ENCODE results near the gene MUS81.
A peak's percentile ranks its signal among the peaks of the same experiment; 100 is the strongest.
"Not testable (repeated sequence)": the region's sequence is repeated elsewhere in the genome, so short reads cannot be mapped to it uniquely, and the experiment has no call there.

MUS81 gene

GRCh38 chr11:65842144-65842543 lies 18.1 kb upstream of the MUS81 start:
- in situ Hi-C loops (cut with HindIII; ENCODE audit: low pct_ligation_motif_present, low pct_unique_long_range_greater_than_20kb, low sequenced_read_pairs), result no loop called here
- no peak for DNase-seq

- DNase-seq, result no peak
- in situ Hi-C loops (cut with HindIII; ENCODE audit: low pct_ligation_motif_present, low pct_unique_long_range_greater_than_20kb, low sequenced_read_pairs), result no loop called here
Measured at GRCh38 chr11:65843811-65844210, 16.4 kb upstream of the MUS81 start.

- in situ Hi-C loops (cut with HindIII; ENCODE audit: low pct_ligation_motif_present, low pct_unique_long_range_greater_than_20kb, low sequenced_read_pairs), result no loop called here
- DNase-seq, result no peak
Measured at GRCh38 chr11:65844231-65844872, 15.9 kb upstream of the MUS81 start.

GRCh38 chr11:65847746-65848145 lies 12.5 kb upstream of the MUS81 start:
- in situ Hi-C loops (cut with HindIII; ENCODE audit: low pct_ligation_motif_present, low pct_unique_long_range_greater_than_20kb, low sequenced_read_pairs), result no loop called here
- DNase-seq, result no peak

GRCh38 chr11:65848693-65849092 lies 11.5 kb upstream of the MUS81 start:
- in situ Hi-C loops (cut with HindIII; ENCODE audit: low pct_ligation_motif_present, low pct_unique_long_range_greater_than_20kb, low sequenced_read_pairs); DNase-seq: not testable (repeated sequence)

GRCh38 chr11:65849366-65849765 lies 10.9 kb upstream of the MUS81 start:
- in situ Hi-C loops (cut with HindIII; ENCODE audit: low pct_ligation_motif_present, low pct_unique_long_range_greater_than_20kb, low sequenced_read_pairs), result no loop called here
- DNase-seq, result no peak

GRCh38 chr11:65849771-65850216 lies 10.4 kb upstream of the MUS81 start:
- no peak for DNase-seq
- in situ Hi-C loops (cut with HindIII; ENCODE audit: low pct_ligation_motif_present, low pct_unique_long_range_greater_than_20kb, low sequenced_read_pairs), result no loop called here

GRCh38 chr11:65850217-65851082 lies 9.8 kb upstream of the MUS81 start:
- in situ Hi-C loops (cut with HindIII; ENCODE audit: low pct_ligation_motif_present, low pct_unique_long_range_greater_than_20kb, low sequenced_read_pairs), result no loop called here

GRCh38 chr11:65851083-65851579 lies 9.1 kb upstream of the MUS81 start:
- in situ Hi-C loops (cut with HindIII; ENCODE audit: low pct_ligation_motif_present, low pct_unique_long_range_greater_than_20kb, low sequenced_read_pairs), result no loop called here
- peak; percentile 29 for DNase-seq

More at GRCh38 chr11:65850217-65851082, 9.8 kb upstream of the MUS81 start:
- no peak for DNase-seq

GRCh38 chr11:65851811-65852507 lies 8.3 kb upstream of the MUS81 start:
- no peak for DNase-seq

GRCh38 chr11:65852508-65853245 lies 7.6 kb upstream of the MUS81 start:
- in situ Hi-C loops (cut with HindIII; ENCODE audit: low pct_ligation_motif_present, low pct_unique_long_range_greater_than_20kb, low sequenced_read_pairs), result no loop called here
- DNase-seq, result no peak

More at GRCh38 chr11:65851811-65852507, 8.3 kb upstream of the MUS81 start:
- in situ Hi-C loops (cut with HindIII; ENCODE audit: low pct_ligation_motif_present, low pct_unique_long_range_greater_than_20kb, low sequenced_read_pairs), result no loop called here

- DNase-seq, result no peak
- in situ Hi-C loops (cut with HindIII; ENCODE audit: low pct_ligation_motif_present, low pct_unique_long_range_greater_than_20kb, low sequenced_read_pairs), result no loop called here
Measured at GRCh38 chr11:65853246-65853979, 6.8 kb upstream of the MUS81 start.

GRCh38 chr11:65854161-65854592 lies 6.1 kb upstream of the MUS81 start:
- in situ Hi-C loops (cut with HindIII; ENCODE audit: low pct_ligation_motif_present, low pct_unique_long_range_greater_than_20kb, low sequenced_read_pairs), result no loop called here
- no peak for DNase-seq

- DNase-seq, result no peak
- in situ Hi-C loops (cut with HindIII; ENCODE audit: low pct_ligation_motif_present, low pct_unique_long_range_greater_than_20kb, low sequenced_read_pairs), result no loop called here
Measured at GRCh38 chr11:65854852-65855837, 5.1 kb upstream of the MUS81 start.

- in situ Hi-C loops (cut with HindIII; ENCODE audit: low pct_ligation_motif_present, low pct_unique_long_range_greater_than_20kb, low sequenced_read_pairs), result no loop called here
Measured at GRCh38 chr11:65855927-65856363, 4.3 kb upstream of the MUS81 start.

GRCh38 chr11:65856689-65857499 lies 3.3 kb upstream of the MUS81 start:
- in situ Hi-C loops (cut with HindIII; ENCODE audit: low pct_ligation_motif_present, low pct_unique_long_range_greater_than_20kb, low sequenced_read_pairs), result no loop called here

More at GRCh38 chr11:65855927-65856363, 4.3 kb upstream of the MUS81 start:
- DNase-seq, result no peak

More at GRCh38 chr11:65856689-65857499, 3.3 kb upstream of the MUS81 start:
- peak; percentile 64 for DNase-seq

Data from ACHN (cell line).